CD14-positive monocyte (primary cell): ENCODE results near the gene FREM1. TPM values are rescaled to one million over a fixed set of nuclear protein-coding genes. Genes with fewer than 3 reads are reported as not detected.

Experiments
- DNase-seq, 3 donors: peaks; one replicate each; pipeline ENCODE4 v3.0.0-alpha.2; 2011 to 2022
- H2AFZ ChIP-seq: 2 replicates; pipeline ENCODE4 v1.6.0; 2012; ENCODE audit warnings: mild to moderate bottlenecking, low read depth, low read length, inconsistent platforms; ENCODE audit not compliant: insufficient read depth, poor library complexity, severe bottlenecking
- H3K27ac ChIP-seq, 2 donors: 1 replicate in 1 of 2; 2 replicates in 1 of 2; pipeline ENCODE4 v1.5.1; 2012 to 2013; ENCODE audit warnings: low read length in 2 of 2, control low read depth in 1 of 2, inconsistent platforms in 1 of 2, low read depth in 1 of 2, mild to moderate bottlenecking in 1 of 2
- H3K27me3 ChIP-seq, 2 donors: one replicate each; pipeline versions ENCODE4 v1.6.0 to v1.6.1; 2011 to 2013; ENCODE audit warnings: low read length in 2 of 2; ENCODE audit not compliant: control insufficient read depth in 2 of 2, insufficient read depth in 2 of 2
- H3K36me3 ChIP-seq, 2 donors: replicated peaks in 1 of 2; 1 replicate in 1 of 2; 2 replicates in 1 of 2; pipeline versions ENCODE4 v1.5.1 to v1.6.1; 2012 to 2013; ENCODE audit warnings: low read length in 2 of 2, control low read depth in 1 of 2, inconsistent platforms in 1 of 2, mild to moderate bottlenecking in 1 of 2; ENCODE audit not compliant: insufficient read depth in 2 of 2, control insufficient read depth in 1 of 2
- H3K4me1 ChIP-seq, 2 donors: 1 replicate in 1 of 2; 2 replicates in 1 of 2; pipeline versions ENCODE4 v1.5.1 to v1.6.1; 2012 to 2013; ENCODE audit warnings: low read length in 2 of 2, control low read depth in 1 of 2, inconsistent platforms in 1 of 2, mild to moderate bottlenecking in 1 of 2, moderate library complexity in 1 of 2; ENCODE audit not compliant: insufficient read depth in 2 of 2, control insufficient read depth in 1 of 2
- H3K4me2 ChIP-seq: replicated peaks from 2 replicates; pipeline ENCODE3; 2012; ENCODE audit warnings: low read length, moderate library complexity, mild to moderate bottlenecking; ENCODE audit not compliant: poor library complexity, severe bottlenecking; ENCODE audit errors: extremely low read depth
- H3K4me3 ChIP-seq, 3 experiments: fragments of 200-600 bp in 1 of 3; sonication (generic) in 1 of 3; replicated peaks in 1 of 3; 1 replicate in 2 of 3; 2 replicates in 1 of 3; pipeline ENCODE4 v1.5.1; 2011 to 2013; ENCODE audit warnings: low read length in 3 of 3, mild to moderate bottlenecking in 3 of 3, control low read depth in 2 of 3, low read depth in 2 of 3, inconsistent platforms in 1 of 3, moderate library complexity in 1 of 3
- H3K79me2 ChIP-seq: 2 replicates; pipeline ENCODE4 v1.6.0; 2012; ENCODE audit warnings: mild to moderate bottlenecking, control low read depth, inconsistent platforms, low read length, moderate library complexity; ENCODE audit not compliant: insufficient read depth
- H3K9ac ChIP-seq: 2 replicates; pipeline ENCODE4 v1.6.0; 2017; ENCODE audit warnings: low read length, mild to moderate bottlenecking; ENCODE audit not compliant: insufficient read depth, poor library complexity, severe bottlenecking
- H3K9me3 ChIP-seq, 2 donors: replicated peaks in 1 of 2; 1 replicate in 1 of 2; 2 replicates in 1 of 2; pipeline versions ENCODE4 v1.5.1 to v1.6.1; 2012 to 2013; ENCODE audit warnings: low read length in 2 of 2, control low read depth in 1 of 2; ENCODE audit not compliant: control insufficient read depth in 1 of 2, insufficient read depth in 1 of 2
- H4K20me1 ChIP-seq: 2 replicates; pipeline ENCODE4 v1.6.0; 2012; ENCODE audit warnings: mild to moderate bottlenecking, low read length, control low read depth, moderate library complexity; ENCODE audit not compliant: insufficient read depth
- H3K27ac Mint-ChIP-seq, 7 donors: one replicate each; pipeline ENCODE4 v1.8.0; 2020; ENCODE audit warnings: mild to moderate bottlenecking in 7 of 7, mixed read lengths in 7 of 7, moderate library complexity in 6 of 7, inconsistent platforms in 2 of 7
- H3K27me3 Mint-ChIP-seq, 3 donors: one replicate each; pipeline ENCODE4 v1.8.0; 2021 to 2022; ENCODE audit warnings: low read depth in 3 of 3, mild to moderate bottlenecking in 3 of 3, mixed read lengths in 3 of 3, moderate library complexity in 3 of 3, inconsistent platforms in 1 of 3
- H3K36me3 Mint-ChIP-seq, 2 donors: one replicate each; pipeline ENCODE4 v1.8.0; 2020; ENCODE audit warnings: mixed read lengths in 2 of 2, inconsistent platforms in 1 of 2, mild to moderate bottlenecking in 1 of 2
- H3K4me1 Mint-ChIP-seq: one replicate; pipeline ENCODE4 v1.8.0; 2020; ENCODE audit warnings: mild to moderate bottlenecking, mixed read lengths
- H3K4me3 Mint-ChIP-seq, 2 donors: one replicate each; pipeline ENCODE4 v1.8.0; 2020; ENCODE audit warnings: mild to moderate bottlenecking in 2 of 2, mixed read lengths in 2 of 2, moderate library complexity in 1 of 2
- H3K9me3 Mint-ChIP-seq, 7 donors: one replicate each; pipeline ENCODE4 v1.8.0; 2020 to 2022; ENCODE audit warnings: mixed read lengths in 7 of 7, mild to moderate bottlenecking in 6 of 7, moderate library complexity in 6 of 7, inconsistent platforms in 2 of 7
- WGBS: methylation state at CpG from one replicate; pipeline ENCODE4 v1.1.5; 2013; ENCODE audit warnings: missing lambda C conversion rate; ENCODE audit not compliant: insufficient coverage; 5-methylcytosine and 5-hydroxymethylcytosine counted together
- intact Hi-C, 2 donors: fragments of 100-400 bp; cut with micrococcal nuclease; formaldehyde crosslinking; loops; one replicate each; pipeline versions ENCODE4 v1.15.0 to v1.15.1; 2023
- polyA plus RNA-seq, 3 donors: library from polyadenylated mRNA; depleted of rRNA in 1 of 3; unstranded in 2 of 3; stranded (reverse) in 1 of 3; fragments of 300-500 nt in 2 of 3; fragments of >200 nt in 1 of 3; fragmentation: Illumina TruSeq in 2 of 3; gene quantifications; 1 replicate in 2 of 3; 2 replicates in 1 of 3; pipeline ENCODE4 v1.2.3, GENCODE V29; 2012 to 2021
- TF ChIP-seq, protein P1 (sequence below): fragments of 200-600 bp; IDR thresholded peaks from one replicate; pipeline ENCODE4 v1.8.0; 2022; ENCODE audit warnings: antibody characterized with exemption, mild to moderate bottlenecking

The FREM1 gene
- polyA plus RNA-seq, 3 donors, result not detected

DNA sequence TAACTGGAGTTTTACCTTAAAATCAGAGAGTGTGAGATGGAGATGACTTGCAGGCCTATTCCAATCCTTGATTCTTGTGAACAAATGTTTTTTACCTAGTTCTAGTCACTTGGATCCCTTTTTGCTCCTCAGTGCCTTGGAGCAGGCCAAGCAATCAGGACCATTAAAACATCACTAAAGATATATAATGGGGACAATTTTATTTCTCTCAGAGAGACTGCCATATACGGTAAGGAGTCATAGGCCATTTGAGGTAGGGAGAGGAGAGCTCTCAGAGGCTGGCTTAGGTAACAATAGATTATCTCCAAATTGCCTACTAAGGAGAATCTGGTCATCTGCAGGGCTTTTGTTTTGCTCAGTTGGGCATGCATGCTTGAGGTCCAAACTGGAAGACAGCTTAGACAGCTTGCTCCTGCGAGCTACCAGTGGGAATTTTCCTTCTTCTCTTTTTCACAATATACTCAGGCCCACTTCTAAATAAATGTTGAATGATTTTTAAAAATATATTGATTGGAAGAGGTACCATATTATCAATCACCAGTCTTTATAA, 44.0 kb downstream of the FREM1 start:
- no CpG with 5 or more reads among the region's 2 CpGs for WGBS
- H3K36me3 Mint-ChIP-seq, result no peaks in the 10 kb centered on the region

DNA sequence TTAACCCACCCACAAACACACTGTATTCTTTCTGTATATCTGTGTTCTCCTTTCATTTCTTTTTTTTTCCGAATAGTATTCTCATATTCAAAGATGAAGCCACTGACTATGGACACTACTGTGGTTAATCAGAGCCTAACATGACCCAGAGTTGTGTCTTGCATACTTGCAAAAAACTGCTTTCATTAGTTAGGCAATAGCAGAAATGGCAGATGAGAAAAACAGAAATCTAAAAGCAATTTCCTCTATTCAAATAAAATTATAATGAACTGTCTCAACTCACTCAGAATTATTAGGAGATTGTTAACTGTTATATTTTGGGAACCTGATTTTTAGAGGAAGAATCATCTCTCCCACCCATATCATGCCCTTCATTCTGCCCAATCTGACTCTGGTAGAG, 45.9 kb downstream of the FREM1 start:
- Mint-ChIP-seq H3K4me1 (no peaks in the 10 kb centered on the region), H3K9me3 (peaks cover 0 to 7% (median 2%) of the 10 kb centered on the region in 7 donors), H3K27me3 (peaks cover 0 to 3% (median 0%) of the 10 kb centered on the region in 3 donors), H3K4me3 (no peak overlapping the region), H3K27ac (no peak overlapping the region), H3K36me3 (no peaks in the 10 kb centered on the region)
- Histone ChIP-seq H3K4me3 (no peak overlapping the region), H3K27me3 (no peaks in the 10 kb centered on the region), H3K4me1 (no peaks in the 10 kb centered on the region), H3K9me3 (no peaks in the 10 kb centered on the region), H4K20me1 (no peaks in the 10 kb centered on the region), H2AFZ (no peak overlapping the region), H3K9ac (no peak overlapping the region), H3K4me2 (no peak overlapping the region), H3K36me3 (no peaks in the 10 kb centered on the region), H3K27ac (no peak overlapping the region), H3K79me2 (no peaks in the 10 kb centered on the region)
- no CpG with 5 or more reads among the region's 1 CpG for WGBS
- DNase-seq, result no peak
- intact Hi-C loops, result no loop called here
- TF ChIP-seq, protein P1, sequence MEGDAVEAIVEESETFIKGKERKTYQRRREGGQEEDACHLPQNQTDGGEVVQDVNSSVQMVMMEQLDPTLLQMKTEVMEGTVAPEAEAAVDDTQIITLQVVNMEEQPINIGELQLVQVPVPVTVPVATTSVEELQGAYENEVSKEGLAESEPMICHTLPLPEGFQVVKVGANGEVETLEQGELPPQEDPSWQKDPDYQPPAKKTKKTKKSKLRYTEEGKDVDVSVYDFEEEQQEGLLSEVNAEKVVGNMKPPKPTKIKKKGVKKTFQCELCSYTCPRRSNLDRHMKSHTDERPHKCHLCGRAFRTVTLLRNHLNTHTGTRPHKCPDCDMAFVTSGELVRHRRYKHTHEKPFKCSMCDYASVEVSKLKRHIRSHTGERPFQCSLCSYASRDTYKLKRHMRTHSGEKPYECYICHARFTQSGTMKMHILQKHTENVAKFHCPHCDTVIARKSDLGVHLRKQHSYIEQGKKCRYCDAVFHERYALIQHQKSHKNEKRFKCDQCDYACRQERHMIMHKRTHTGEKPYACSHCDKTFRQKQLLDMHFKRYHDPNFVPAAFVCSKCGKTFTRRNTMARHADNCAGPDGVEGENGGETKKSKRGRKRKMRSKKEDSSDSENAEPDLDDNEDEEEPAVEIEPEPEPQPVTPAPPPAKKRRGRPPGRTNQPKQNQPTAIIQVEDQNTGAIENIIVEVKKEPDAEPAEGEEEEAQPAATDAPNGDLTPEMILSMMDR, result no peak

More for the DNA sequence above, 44.0 kb downstream of the FREM1 start:
- no peak overlapping the region for H3K9ac ChIP-seq
- no peaks in the 10 kb centered on the region for H3K27me3 ChIP-seq
- H3K4me3 Mint-ChIP-seq, result no peak overlapping the region
- H3K36me3 ChIP-seq, result no peaks in the 10 kb centered on the region
- H2AFZ ChIP-seq, result no peak overlapping the region
- intact Hi-C loops, result no loop called here
- H3K4me1 ChIP-seq, result no peaks in the 10 kb centered on the region
- H3K9me3 Mint-ChIP-seq, result peaks cover 0 to 6% (median 3%) of the 10 kb centered on the region in 7 donors
- no peak overlapping the region for H3K4me2 ChIP-seq
- DNase-seq, result no peak
- no peaks in the 10 kb centered on the region for H3K4me1 Mint-ChIP-seq
- TF ChIP-seq, protein P1, result no peak
- H3K27me3 Mint-ChIP-seq, result peaks cover 0 to 3% (median 0%) of the 10 kb centered on the region in 3 donors
- H3K79me2 ChIP-seq, result no peaks in the 10 kb centered on the region
- no peaks in the 10 kb centered on the region for H3K9me3 ChIP-seq
- no peak overlapping the region for H3K27ac Mint-ChIP-seq
- H3K27ac ChIP-seq, result no peak overlapping the region
- H4K20me1 ChIP-seq, result no peaks in the 10 kb centered on the region
- no peak overlapping the region for H3K4me3 ChIP-seq
